HG03103 (cell line): Measurements from ENCODE around the gene SMIM44.
"Not testable (repeated sequence)": the region's sequence is repeated elsewhere in the genome, so short reads cannot be mapped to it uniquely, and the experiment has no call there.

Experiments used
- ATAC-seq: cut with Tn5 transposase; IDR thresholded peaks from one replicate; pipeline ENCODE4 v1.9.1; 2021; ENCODE audit warnings: low read depth; ENCODE audit not compliant: unreplicated experiment

SMIM44 gene

DNA sequence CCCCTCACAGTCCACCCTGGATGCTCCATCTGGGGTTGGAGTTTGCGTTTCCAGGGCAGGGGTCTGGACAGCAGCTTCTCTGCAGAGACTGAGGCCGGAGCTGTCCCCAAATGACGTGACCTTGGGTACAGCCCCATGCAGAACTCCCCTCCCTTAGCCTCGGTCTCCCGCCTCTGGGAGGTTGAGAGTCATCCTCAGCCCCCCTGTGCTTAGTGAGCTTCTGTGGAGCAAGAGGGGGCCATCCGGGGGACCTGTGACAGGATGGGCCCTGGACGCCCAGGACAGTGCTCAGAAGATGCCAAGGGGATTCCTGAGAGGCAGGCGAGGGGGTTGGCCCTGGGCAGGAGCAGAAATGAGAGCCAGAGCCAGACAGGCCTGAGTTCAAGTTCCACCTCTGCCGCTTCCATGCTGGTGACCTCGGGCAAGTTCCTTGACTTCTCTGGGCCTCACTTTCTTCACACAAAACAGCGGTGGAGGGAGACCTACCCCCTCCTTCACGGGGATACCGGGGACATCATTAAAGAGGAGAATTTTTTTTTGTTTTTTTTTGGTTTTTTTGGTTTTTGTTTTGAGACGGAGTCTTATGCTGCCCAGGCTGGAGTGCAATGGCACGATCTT, 23.2 kb downstream of the SMIM44 start:
- no peak for ATAC-seq

DNA sequence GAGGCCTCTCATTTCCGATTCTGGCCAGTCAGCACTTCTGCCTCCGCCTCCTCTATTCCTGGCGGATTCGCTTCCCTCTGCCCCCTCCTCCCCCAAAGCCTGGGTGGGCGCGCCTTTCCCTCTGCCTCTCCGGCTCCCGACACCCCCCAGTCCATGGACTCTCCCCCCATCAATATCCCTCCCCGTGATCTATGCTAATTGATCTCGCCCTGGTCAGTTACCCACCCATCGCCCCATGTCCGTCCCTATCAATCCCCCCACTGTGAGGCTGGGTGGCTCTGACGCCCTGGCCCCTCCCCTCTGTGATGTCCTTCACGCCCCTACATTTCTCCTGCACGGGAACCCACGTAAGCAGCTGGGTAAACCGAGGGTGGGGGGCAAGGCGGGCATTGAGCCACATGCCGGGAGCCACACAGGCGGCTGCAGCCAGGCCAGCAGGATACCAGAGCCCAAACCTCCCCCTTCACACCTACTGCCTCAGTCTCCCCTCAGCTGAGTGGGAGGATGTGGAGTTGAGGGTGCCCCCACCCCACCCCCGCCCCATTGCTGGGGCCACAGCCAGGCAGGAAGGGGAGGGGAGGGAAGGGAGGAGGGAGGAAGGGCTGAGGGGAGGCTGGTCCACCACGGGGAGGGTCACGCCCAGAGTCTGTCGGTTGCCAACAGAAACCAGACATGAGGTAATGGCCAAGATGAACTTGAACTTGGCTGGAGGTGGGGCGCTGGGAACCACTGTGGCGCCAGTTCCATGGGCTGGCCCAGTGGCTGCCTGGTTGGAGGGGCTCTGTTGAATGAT, 24.0 kb downstream of the SMIM44 start:
- no peak for ATAC-seq

DNA sequence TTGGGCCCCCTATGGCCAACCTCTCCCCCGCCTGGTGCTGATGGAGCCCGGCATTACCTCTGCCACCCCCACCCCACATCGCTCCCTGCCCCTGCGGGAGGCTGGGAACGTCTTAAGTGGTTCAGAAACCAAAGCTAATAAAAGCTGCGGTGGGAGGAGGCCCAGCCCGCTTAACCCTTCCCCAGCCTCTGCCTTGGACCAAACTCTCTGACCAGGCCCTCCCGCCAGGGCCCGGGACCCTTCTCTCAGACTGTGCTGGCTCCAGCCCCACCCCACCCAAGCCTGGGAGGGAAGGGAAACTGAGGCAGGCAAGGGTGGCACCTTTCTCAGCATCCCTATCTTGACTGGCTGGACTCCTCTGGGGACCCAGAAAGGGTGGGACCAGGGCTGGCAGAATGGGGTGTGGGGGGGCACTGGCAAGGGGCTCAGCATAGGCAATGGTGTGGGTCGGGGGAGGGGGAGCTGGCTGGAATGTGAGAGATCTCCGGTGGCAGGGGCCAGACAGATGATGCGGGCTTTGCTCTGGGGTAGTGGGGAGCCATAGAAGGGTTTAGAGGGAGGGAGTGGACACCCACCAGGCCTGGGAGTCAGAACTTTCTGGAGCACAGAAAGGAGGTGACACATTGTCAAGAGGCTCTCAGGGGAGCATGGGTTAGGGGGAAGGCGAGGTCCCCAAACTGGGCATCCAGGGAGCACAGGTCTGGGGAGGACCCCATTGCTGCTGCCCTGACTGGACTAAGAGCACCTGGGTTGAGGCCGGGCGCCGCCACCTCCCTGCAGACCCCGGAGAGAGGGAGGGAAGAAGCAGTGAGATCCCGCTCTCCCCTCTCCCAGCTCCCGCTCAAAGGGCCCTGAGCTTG, 24.8 kb downstream of the SMIM44 start:
- no peak for ATAC-seq

DNA sequence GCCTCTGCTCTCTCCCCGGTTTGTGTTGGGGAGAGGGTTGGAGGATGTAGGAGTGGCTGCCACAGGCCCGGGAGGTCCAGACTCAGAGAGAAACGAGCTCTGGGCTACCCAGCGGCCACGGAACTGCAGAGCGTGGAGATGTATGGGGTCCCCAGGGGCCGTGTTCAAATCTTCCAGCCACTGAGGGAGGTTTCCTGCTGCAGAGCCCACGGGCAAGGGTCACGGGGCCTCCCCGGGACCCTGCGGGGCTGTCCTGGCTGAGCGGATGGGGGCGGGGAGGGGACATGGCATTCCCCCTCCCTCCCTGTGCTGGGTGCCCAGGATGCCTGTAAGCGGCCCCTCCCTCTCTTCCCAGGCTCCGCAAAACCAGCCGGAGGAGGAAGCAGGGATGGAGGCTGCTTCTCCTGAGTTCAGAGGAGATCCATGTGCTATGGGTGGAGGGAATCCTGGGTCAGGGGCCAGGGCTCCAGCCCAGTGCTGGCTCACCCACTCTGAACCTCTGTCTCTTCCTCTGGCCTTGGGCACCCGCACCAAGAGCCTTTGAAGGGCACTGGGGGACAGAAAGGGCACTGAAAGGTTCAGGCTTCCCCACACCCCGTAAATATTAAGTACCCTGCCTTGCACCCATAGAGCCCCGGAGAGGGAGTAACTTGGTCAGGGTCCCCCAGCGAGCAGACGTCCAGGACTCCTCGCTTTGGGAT, 25.6 kb downstream of the SMIM44 start:
- ATAC-seq = no peak

DNA sequence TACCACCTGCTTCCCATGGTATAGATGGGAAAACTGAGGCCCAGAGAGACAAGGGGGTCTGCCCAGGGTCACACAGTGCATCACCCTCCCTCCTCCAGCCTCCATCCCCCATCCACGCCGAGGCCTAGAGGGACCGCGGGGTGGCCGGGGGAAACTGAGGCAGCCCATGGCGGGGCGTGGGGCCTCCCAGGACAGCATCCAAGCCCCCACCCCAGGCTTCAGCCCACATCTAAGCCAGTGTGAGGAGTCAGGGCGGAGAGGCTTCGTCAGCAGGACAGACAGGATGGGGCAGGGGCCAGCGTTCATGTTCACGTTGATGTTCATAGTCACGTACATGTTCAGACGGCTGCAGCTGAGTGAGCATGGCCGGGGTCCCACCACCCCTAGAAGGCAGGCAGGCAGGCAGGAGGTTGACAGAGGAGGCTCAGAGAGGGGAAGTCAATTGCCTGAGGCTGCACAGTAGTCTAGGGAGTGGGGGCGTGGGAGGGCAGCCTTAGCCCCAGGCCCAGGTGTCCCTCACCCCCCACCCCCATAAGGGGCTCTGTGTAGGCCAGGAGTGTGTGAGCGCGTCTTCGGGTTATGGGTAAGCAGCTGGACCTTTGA, 26.2 kb downstream of the SMIM44 start:
- no peak for ATAC-seq

DNA sequence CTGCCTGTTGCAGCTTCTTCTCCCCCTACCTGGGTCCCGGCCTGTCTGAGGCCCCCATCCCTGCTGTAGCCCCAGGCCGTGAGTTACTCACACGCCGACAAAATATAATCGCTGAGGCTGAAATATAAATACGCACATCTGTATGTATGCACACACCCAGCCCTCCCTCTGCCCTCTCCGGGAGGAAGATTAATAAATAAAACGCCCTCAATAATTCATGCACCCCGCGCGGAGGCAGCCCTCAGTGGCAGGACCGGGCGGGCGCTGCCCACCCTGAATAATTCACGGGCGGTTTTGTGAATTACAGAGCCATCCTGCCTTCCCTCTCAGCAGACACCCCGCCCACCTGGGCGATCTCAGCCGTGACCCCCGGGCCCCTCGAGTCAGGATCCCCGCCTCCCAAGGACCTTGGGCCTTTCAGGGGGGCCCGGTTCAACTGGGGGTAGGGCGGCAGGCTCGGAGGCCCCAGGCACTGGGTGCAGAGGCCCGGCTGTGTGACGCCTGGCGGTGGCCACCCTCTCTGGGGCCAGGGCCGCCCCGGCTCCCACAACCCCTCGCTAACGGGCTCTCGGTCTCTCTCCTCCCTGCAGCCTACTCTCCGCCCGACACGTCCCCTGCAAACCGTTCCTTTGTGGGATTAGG, 27.2 kb downstream of the SMIM44 start:
- no peak for ATAC-seq

DNA sequence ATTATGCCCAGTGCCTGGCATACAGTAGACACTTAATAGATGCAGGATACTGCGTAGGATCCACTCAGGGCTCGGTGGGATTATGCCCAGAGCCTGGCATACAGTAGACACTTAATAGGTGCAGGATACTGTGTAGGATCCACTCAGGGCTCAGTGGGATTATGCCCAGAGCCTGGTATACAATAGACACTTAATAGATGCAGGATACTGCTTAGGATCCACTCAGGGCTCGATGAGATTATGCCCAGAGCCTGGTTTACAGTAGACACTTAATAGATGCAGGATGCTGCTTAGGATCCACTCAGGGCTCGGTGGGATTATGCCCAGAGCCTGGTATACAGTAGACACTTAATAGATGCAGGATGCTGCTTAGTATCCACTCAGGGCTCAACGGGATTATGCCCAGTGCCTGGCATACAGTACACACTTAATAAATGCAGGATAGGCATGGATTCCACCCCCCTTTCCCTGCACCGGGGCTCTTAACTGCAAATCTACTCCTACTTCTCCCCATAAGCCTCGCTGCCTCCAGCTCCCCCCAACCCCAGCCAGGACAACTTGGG, 27.8 kb downstream of the SMIM44 start:
- ATAC-seq = no peak

DNA sequence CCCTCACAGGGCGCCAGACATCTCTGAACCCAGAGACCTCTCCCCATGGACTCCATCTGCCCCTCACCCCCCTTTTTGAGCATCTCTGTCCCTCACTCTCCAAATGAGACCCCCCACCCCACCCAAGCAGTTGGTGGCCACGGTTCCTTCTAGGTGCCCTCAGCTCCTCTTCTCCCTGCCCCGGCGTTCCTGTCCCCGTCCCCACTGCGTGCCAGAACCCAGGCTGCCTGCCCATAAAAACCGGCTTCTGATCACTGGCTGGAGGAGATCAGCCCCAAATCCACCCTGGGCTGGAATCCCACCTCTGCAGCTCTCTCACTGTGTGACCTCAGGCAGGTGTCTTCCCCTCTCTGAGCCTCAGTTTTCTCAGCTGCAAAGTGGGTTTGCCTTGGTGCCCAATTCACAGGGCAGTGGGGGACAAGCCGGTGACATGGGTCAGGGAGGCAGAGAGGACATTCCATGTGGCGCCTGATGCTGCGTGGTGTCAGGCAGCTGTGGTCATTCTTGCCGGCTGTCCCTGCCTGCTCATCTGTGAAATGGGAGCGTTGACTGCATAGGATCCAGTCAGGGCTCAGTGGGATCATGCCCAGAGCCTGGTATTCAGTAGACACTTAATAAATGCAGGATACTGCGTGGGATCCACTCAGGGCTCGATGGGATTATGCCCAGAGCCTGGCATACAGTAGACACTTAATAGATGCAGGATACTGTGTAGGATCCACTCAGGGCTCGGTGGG, 28.4 kb downstream of the SMIM44 start:
- no peak for ATAC-seq

DNA sequence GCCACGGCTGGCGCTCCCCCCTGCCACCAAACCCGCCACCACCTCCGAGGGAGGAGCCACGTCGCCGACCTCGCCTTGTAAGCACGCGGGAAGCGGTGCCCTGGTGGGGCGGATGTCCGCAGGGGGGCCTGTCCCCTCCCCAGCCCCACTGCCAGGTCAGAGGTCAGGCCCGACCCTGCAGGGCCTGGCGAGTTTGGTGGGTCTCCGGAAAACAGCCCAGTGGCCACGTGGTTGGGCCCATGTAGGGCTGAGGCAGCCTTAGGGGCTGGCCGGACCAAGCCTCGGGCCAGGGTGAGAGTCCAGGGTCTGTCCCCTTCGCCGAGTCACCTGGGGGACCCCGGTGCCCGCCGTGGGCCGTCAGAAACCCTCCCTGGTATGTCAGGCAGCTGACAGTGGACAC, 29.4 kb downstream of the SMIM44 start:
- ATAC-seq = no peak

DNA sequence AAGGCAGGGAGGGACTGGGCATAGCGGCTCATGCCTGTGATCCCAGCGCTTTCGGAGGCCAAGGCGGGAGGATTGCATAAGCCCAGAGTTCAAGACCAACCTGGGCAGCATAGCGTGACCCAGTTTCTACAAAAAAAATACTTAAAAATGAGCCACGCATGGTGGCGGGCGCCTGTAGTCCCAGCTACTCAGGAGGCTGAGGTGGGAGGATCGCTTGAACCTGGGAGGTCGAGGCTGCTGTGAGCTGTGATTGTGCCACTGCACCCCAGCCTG, 30.4 kb downstream of the SMIM44 start:
- ATAC-seq = not testable (repeated sequence)

DNA sequence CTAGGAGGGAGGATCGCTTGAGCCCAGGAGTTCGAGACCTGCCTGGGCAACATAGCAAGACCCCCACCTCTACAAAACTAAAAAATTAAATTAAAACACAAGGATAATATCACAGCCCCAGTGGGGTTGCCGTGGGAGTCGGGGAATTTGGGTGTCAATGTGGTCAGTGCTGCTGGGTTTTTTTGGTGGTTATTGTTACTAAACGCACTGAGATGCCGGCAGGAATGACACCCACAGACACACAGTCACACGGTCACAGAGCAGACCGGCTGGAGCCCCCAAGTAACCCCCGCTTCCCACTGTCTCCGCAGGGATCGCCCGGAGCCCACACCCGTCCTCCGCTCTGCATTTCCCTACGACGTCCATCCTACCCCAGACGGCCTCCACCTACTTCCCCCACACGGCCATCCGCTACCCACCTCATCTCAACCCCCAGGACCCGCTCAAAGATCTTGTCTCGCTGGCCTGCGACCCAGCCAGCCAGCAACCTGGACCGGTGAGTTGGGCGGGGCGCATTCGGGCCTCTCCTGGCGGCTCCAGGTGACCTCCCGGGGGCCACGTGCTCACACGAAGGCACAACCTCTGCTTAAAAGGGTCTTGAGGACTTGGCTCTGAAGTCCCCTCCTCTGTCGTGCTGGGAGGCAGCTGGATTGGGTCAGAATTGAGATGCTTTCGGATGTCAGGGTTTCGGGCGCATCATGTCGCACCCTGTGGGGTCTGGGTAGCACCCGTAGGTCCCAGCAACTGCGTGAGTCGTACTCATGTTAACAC, 30.9 kb downstream of the SMIM44 start:
- ATAC-seq = no peak

DNA sequence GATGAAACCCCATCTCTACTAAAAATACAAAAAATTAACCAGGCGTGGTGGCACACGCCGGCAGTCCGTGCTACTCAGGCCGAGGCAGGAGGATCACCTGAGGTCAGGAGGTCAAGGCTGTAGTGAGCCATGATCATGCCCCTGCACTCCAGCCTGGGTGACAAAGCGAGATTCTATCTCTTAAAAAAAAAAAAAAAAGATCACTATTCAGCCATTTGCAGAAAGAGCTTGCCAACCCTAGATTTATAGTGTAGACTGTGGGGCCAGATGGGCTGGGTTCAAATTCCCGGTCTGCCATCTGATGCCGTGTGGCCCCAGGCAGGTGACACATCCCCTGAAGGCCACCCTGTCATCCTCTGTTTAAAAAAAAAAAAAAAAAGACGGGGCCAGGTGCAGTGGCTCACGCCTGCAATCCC, 31.8 kb downstream of the SMIM44 start:
- no peak for ATAC-seq

DNA sequence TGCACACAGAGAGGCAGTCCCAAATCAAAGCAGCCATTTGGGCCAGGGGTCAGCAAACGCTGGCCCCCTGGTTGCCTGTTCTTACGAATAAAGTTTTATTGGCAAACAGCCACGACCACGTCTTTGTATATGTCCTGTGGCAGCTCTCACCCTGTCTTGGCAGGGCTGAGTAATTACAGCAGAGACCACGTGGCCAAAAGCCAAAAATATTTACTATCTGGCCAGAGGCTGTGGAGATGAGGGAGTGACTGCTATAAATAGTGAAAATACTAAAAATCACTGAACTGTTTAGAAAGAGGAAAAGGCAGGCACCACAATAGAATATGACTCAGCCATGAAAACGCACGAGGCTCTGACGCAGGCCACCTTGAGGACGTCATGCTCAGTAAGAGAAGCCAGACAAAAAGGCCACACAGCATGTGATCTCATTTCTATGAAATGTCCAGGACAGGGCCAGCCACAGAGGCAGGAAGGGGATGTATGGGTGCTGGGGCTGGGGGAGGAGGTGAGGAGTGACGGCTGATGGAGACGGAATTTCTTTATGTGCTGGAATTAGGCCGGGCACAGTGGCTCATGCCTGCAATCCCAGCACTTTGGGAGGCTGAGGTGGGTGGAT, 32.3 kb downstream of the SMIM44 start:
- ATAC-seq = no peak

DNA sequence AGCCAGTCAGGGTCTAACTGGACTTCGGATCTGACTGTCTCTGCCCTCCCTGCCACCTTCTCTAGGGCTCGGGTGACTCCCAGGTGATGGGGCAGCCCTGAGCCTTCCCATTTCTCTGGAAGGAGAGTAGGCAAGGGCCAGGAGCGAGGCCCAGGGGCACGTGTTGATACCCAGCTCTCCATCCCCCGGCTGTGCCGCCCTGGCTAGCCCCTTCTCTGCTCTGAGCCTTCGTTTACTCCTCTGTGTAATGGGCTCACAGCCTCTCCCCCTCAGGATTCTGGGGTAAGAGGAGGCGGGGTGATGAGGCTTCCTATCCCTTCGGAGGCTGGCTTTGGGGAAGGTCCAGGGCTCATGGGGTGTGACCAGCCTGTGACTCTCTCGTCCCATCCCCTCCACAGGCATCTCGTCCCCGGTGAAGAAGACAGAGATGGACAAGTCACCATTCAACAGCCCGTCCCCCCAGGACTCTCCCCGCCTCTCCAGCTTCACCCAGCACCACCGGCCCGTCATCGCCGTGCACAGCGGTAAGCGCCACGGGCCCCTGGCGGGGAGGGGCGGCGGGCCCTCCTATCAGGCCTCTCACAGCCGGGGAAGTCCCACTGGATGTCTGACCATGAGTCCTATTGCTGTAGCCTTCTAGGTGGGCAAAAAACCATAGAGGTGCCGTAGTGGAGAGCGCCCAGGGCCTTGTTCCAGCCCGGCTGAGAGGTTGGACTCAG, 34.5 kb downstream of the SMIM44 start:
- ATAC-seq = no peak

DNA sequence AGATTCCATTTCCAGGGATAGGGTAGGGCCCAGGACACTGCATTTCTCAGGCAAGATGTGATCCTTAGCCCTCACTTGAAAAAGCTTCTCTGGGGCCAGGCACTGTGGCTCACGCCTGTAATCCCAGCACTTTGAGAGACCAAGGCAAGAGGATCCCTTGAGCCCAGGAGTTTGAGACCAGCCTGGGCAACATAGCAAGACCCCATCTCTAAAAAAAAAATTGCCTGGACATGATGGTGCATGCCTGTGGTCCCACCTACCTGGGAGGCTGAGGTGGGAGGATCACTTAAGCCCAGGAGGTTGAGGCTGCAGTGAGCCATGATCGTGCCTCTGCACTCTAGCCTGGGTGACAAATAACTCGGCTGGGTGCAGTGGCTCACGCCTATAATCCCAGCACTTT, 36.6 kb downstream of the SMIM44 start:
- ATAC-seq = not testable (repeated sequence)

DNA sequence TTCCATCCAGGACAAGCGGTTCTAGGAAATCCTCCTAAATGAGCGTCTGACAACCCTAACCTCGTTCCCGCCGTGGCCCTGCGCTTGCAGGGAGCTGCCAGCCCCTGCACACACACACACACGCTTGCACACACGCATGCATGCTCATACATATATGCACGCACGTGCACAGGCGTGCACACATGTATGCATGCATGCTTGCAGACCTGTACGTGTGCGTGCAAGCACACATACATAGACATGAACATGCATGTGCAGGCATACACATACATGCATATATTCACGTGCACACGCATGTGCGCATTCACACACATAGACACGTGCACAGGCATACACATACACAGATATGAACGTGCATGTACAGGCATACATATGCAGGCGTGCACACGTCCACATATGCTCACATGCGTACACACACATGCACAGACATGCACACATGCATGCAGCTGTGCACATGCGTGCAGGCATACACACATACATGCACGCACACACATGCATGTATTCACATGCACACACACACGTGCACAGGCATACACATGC, 38.5 kb downstream of the SMIM44 start:
- ATAC-seq = no peak
